Measurements from ENCODE around the gene CFHR5. TPM values are rescaled to one million over a fixed set of nuclear protein-coding genes. Genes with fewer than 3 reads are reported as not detected.
"Not testable (repeated sequence)": the region's sequence is repeated elsewhere in the genome, so short reads cannot be mapped to it uniquely, and the experiment has no call there.

The CFHR5 gene
- total RNA-seq, 1 donor from 2014 or later: not detected

DNA sequence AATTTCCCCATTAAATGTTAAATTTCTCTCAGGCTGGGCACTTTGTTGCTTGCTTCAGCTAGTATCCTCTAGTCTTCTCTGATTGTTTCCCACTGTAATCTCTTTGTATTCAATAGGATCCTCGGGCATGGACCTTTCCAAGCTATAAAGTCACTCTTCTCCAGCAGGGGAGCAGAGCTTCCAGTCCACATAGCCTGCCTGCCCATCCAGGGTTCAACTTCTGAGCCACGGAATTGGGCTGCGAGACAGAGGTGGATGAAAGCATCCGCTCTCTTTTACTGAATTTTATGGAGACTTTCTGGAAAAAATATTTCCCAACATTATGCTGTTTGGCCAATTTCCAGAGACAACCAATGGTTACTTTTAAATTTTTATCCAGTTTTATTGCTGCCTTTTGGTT lies 1.1 kb upstream of the CFHR5 start:
- Histone ChIP-seq H3K4me3 (ENCODE audit: low read length in 3 of 3) (no peak overlapping the region), H3K4me1 (ENCODE audit: control insufficient read depth in 3 of 3, insufficient read depth in 3 of 3, low read length in 3 of 3) (no peaks in the 10 kb centered on the region), H3K27ac (ENCODE audit: low read depth, low read length) (no peak overlapping the region), H3K36me3 (ENCODE audit: control insufficient read depth in 3 of 3, insufficient read depth in 3 of 3, low read length in 3 of 3) (no peaks in the 10 kb centered on the region), H3K9me3 (ENCODE audit: control insufficient read depth in 3 of 3, low read length in 3 of 3) (no peaks in the 10 kb centered on the region), H3K27me3 (ENCODE audit: control insufficient read depth in 3 of 3, insufficient read depth in 3 of 3, low read length in 3 of 3) (no peaks in the 10 kb centered on the region), H3K9ac (ENCODE audit: low read depth in 1 of 3, low read length in 3 of 3) (no peak overlapping the region)

DNA sequence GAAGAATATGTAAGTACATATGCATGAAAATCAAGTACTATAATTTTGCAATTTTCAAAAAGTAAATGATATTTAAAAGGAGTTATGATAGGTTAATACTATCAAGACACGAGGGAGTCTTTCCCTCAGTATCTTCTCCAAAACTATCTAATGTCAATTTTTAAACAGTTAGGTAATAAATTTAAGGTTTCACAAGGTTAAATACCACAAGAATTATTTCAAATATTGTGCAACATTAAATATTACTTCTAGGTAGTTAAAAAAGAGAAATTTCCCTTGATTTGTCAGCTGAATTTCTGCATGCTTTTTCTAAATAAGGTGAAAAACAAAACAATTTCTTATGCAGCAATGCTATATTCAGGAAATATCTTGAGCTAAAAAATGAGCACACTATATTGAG lies 3.5 kb downstream of the CFHR5 start:
- Histone ChIP-seq H3K4me1 (ENCODE audit: control insufficient read depth in 3 of 3, insufficient read depth in 3 of 3, low read length in 3 of 3) (no peaks in the 10 kb centered on the region), H3K9me3 (ENCODE audit: control insufficient read depth in 3 of 3, low read length in 3 of 3) (no peaks in the 10 kb centered on the region), H3K9ac (ENCODE audit: low read depth in 1 of 3, low read length in 3 of 3) (no peak overlapping the region), H3K27me3 (ENCODE audit: control insufficient read depth in 3 of 3, insufficient read depth in 3 of 3, low read length in 3 of 3) (no peaks in the 10 kb centered on the region), H3K36me3 (ENCODE audit: control insufficient read depth in 3 of 3, insufficient read depth in 3 of 3, low read length in 3 of 3) (no peaks in the 10 kb centered on the region), H3K4me3 (ENCODE audit: low read length in 3 of 3) (no peak overlapping the region), H3K27ac (ENCODE audit: low read depth, low read length) (no peak overlapping the region)

DNA sequence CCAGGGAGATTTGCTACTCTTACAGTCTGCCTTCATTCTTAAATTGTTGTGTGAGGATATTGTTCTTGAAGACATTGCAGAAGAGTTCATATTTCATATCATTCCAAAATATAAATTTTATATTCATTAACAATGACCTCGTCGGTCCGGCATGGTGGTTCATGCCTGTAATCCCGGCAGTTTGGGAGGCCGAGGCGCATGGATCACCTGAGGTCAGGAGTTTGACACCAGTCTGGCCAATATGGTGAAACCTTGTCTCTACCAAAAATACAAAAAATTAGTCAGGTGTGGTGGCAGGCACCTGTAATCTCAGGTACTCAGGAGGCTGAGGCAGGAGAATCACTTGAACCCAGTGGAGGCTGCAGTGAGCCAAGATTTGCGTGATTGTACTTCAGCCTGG lies 4.9 kb downstream of the CFHR5 start:
- not testable (repeated sequence) for H3K27ac ChIP-seq (ENCODE audit: low read depth, low read length); H3K4me1 ChIP-seq (ENCODE audit: control insufficient read depth in 3 of 3, insufficient read depth in 3 of 3, low read length in 3 of 3); H3K9me3 ChIP-seq (ENCODE audit: control insufficient read depth in 3 of 3, low read length in 3 of 3); H3K27me3 ChIP-seq (ENCODE audit: control insufficient read depth in 3 of 3, insufficient read depth in 3 of 3, low read length in 3 of 3); H3K9ac ChIP-seq (ENCODE audit: low read depth in 1 of 3, low read length in 3 of 3); H3K4me3 ChIP-seq (ENCODE audit: low read length in 3 of 3); H3K36me3 ChIP-seq (ENCODE audit: control insufficient read depth in 3 of 3, insufficient read depth in 3 of 3, low read length in 3 of 3)

DNA sequence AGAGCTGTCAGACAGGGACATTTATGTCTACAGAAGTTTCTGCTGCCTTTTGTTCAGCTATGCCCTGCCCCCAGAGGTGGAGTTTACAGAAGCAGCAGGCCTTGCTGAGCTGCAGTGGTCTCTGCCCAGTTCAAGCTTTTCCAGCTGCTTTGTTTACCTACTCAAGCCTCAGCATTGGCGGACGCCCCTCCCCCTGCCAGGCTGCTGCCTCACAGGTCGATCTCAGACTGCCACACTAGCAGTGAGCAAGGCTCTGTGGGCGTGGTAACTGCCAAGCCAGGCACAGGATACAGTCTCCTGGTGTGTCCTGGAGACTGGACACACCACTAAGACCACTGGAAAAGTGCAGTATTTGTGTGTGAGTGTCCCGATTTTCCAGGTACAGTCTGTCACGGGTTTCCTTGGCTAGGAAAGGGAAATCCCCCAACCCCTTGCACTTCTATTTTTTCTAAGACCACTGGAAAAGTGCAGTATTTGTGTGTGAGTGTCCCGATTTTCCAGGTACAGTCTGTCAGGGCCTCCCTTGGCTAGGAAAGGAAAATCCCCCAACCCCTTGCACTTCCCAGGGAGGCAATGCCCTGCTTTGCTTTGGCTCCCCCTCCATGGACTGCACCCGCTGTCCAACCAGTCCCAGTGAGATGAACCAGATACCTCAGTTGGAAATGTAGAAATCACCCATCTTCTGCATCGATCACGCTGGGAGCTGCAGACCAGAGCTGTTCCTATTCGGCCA lies 14.7 kb downstream of the CFHR5 start:
- not testable (repeated sequence) for H3K4me3 ChIP-seq (ENCODE audit: low read length in 3 of 3); H3K9ac ChIP-seq (ENCODE audit: low read depth in 1 of 3, low read length in 3 of 3); H3K4me1 ChIP-seq (ENCODE audit: control insufficient read depth in 3 of 3, insufficient read depth in 3 of 3, low read length in 3 of 3); H3K9me3 ChIP-seq (ENCODE audit: control insufficient read depth in 3 of 3, low read length in 3 of 3); H3K27me3 ChIP-seq (ENCODE audit: control insufficient read depth in 3 of 3, insufficient read depth in 3 of 3, low read length in 3 of 3); H3K36me3 ChIP-seq (ENCODE audit: control insufficient read depth in 3 of 3, insufficient read depth in 3 of 3, low read length in 3 of 3); H3K27ac ChIP-seq (ENCODE audit: low read depth, low read length)

DNA sequence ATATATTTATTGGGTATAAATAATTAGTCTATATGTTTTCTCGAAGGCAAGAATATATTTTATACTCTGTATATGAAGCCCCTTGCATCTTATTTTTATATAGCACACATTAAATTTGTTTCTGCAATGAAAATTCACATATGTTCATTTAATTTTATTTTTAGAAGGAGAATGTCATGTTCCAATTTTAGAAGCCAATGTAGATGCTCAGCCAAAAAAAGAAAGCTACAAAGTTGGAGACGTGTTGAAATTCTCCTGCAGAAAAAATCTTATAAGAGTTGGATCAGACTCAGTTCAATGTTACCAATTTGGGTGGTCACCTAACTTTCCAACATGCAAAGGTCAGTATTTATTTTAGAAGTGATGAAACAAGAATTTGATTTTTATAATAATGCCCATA lies 16.6 kb downstream of the CFHR5 start:
- Histone ChIP-seq H3K4me3 (ENCODE audit: low read length in 3 of 3) (no peak overlapping the region), H3K36me3 (ENCODE audit: control insufficient read depth in 3 of 3, insufficient read depth in 3 of 3, low read length in 3 of 3) (no peaks in the 10 kb centered on the region), H3K27me3 (ENCODE audit: control insufficient read depth in 3 of 3, insufficient read depth in 3 of 3, low read length in 3 of 3) (no peaks in the 10 kb centered on the region), H3K4me1 (ENCODE audit: control insufficient read depth in 3 of 3, insufficient read depth in 3 of 3, low read length in 3 of 3) (no peaks in the 10 kb centered on the region), H3K9ac (ENCODE audit: low read depth in 1 of 3, low read length in 3 of 3) (no peak overlapping the region), H3K27ac (ENCODE audit: low read depth, low read length) (no peak overlapping the region), H3K9me3 (ENCODE audit: control insufficient read depth in 3 of 3, low read length in 3 of 3) (no peaks in the 10 kb centered on the region)

GRCh38 chr1:196997423-196997822 lies 20.1 kb downstream of the CFHR5 start:
- Histone ChIP-seq H3K4me3 (ENCODE audit: low read length in 3 of 3) (no peak overlapping the region), H3K4me1 (ENCODE audit: control insufficient read depth in 3 of 3, insufficient read depth in 3 of 3, low read length in 3 of 3) (no peaks in the 10 kb centered on the region), H3K9ac (ENCODE audit: low read depth in 1 of 3, low read length in 3 of 3) (no peak overlapping the region), H3K36me3 (ENCODE audit: control insufficient read depth in 3 of 3, insufficient read depth in 3 of 3, low read length in 3 of 3) (no peaks in the 10 kb centered on the region), H3K27ac (ENCODE audit: low read depth, low read length) (no peak overlapping the region), H3K27me3 (ENCODE audit: control insufficient read depth in 3 of 3, insufficient read depth in 3 of 3, low read length in 3 of 3) (no peaks in the 10 kb centered on the region), H3K9me3 (ENCODE audit: control insufficient read depth in 3 of 3, low read length in 3 of 3) (no peaks in the 10 kb centered on the region)

DNA sequence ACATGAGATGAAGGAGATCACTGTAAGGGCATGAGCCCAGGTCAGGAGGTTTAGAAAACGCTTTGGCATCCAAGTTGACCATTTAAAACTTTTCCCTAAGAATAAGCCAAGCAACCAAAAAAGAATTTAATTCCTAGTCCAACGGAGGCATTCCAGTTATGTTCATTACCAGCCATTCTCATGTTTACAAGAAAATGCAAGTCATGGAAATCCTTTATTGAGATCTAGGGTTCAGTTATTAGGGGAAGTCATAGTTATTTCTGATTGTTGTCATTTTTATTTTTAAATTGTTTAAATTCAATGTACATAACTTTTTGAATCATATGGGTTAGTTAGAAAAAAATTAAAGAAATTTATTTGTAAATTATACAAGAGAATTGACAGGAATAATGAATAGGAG lies 24.5 kb downstream of the CFHR5 start:
- Histone ChIP-seq H3K9me3 (ENCODE audit: control insufficient read depth in 3 of 3, low read length in 3 of 3) (no peaks in the 10 kb centered on the region), H3K4me1 (ENCODE audit: control insufficient read depth in 3 of 3, insufficient read depth in 3 of 3, low read length in 3 of 3) (no peaks in the 10 kb centered on the region), H3K4me3 (ENCODE audit: low read length in 3 of 3) (no peak overlapping the region), H3K27me3 (ENCODE audit: control insufficient read depth in 3 of 3, insufficient read depth in 3 of 3, low read length in 3 of 3) (no peaks in the 10 kb centered on the region), H3K9ac (ENCODE audit: low read depth in 1 of 3, low read length in 3 of 3) (no peak overlapping the region), H3K36me3 (ENCODE audit: control insufficient read depth in 3 of 3, insufficient read depth in 3 of 3, low read length in 3 of 3) (no peaks in the 10 kb centered on the region), H3K27ac (ENCODE audit: low read depth, low read length) (no peak overlapping the region)

- no peaks in the 10 kb centered on the region for H3K4me1 ChIP-seq (ENCODE audit: control insufficient read depth in 3 of 3, insufficient read depth in 3 of 3, low read length in 3 of 3)
- H3K36me3 ChIP-seq (ENCODE audit: control insufficient read depth in 3 of 3, insufficient read depth in 3 of 3, low read length in 3 of 3): no peaks in the 10 kb centered on the region
- no peaks in the 10 kb centered on the region for H3K27me3 ChIP-seq (ENCODE audit: control insufficient read depth in 3 of 3, insufficient read depth in 3 of 3, low read length in 3 of 3)
- no peak overlapping the region for H3K4me3 ChIP-seq (ENCODE audit: low read length in 3 of 3)
- H3K9ac ChIP-seq (ENCODE audit: low read depth in 1 of 3, low read length in 3 of 3): no peak overlapping the region
- H3K9me3 ChIP-seq (ENCODE audit: control insufficient read depth in 3 of 3, low read length in 3 of 3): no peaks in the 10 kb centered on the region
- H3K27ac ChIP-seq (ENCODE audit: low read depth, low read length): no peak overlapping the region
These were observed 25.8 kb downstream of the CFHR5 start for GRCh38 chr1:197003132-197003531.

DNA sequence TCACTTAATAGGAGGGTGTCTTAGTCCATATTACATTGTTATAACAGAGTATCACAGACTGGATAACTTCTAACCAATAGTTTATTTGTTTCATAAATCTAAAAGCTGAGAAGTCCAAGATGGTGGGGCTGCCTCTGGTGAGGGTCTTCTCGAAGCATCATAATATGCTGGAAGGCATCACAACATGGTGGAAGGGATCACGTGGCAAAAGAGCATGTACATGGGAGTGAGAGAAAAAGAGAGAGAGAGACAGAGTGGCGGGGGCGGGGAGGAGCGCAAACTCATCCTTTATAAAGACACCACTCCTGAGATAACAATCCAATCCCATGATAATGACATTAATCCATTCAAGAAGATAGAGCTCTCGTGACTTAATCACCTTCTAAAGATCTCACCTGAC lies 31.5 kb downstream of the CFHR5 start:
- no peak overlapping the region for H3K27ac ChIP-seq (ENCODE audit: low read depth, low read length)
- no peak overlapping the region for H3K9ac ChIP-seq (ENCODE audit: low read depth in 1 of 3, low read length in 3 of 3)
- H3K27me3 ChIP-seq (ENCODE audit: control insufficient read depth in 3 of 3, insufficient read depth in 3 of 3, low read length in 3 of 3): no peaks in the 10 kb centered on the region
- H3K36me3 ChIP-seq (ENCODE audit: control insufficient read depth in 3 of 3, insufficient read depth in 3 of 3, low read length in 3 of 3): no peaks in the 10 kb centered on the region
- no peaks in the 10 kb centered on the region for H3K9me3 ChIP-seq (ENCODE audit: control insufficient read depth in 3 of 3, low read length in 3 of 3)
- no peak overlapping the region for H3K4me3 ChIP-seq (ENCODE audit: low read length in 3 of 3)
- no peaks in the 10 kb centered on the region for H3K4me1 ChIP-seq (ENCODE audit: control insufficient read depth in 3 of 3, insufficient read depth in 3 of 3, low read length in 3 of 3)

DNA sequence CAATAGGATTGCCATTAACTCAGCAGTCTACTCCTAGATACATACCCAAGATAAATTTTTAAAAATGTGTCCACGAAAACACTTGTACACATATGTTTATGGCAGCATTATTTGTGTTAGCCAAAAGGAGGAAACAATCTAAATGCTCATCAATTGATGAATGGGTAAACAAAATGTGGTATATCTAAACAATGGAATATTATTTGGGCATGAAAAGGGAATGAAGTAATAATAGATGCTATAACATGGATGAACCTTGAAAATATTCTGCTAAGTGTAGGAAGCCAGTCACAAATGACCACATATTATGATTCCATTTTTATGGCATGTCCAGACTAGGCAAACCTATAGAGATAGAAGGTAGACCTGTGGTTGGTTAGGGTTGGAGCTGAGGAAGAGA lies 34.3 kb downstream of the CFHR5 start:
- no peaks in the 10 kb centered on the region for H3K36me3 ChIP-seq (ENCODE audit: control insufficient read depth in 3 of 3, insufficient read depth in 3 of 3, low read length in 3 of 3)
- H3K4me1 ChIP-seq (ENCODE audit: control insufficient read depth in 3 of 3, insufficient read depth in 3 of 3, low read length in 3 of 3): no peaks in the 10 kb centered on the region
- H3K9me3 ChIP-seq (ENCODE audit: control insufficient read depth in 3 of 3, low read length in 3 of 3): no peaks in the 10 kb centered on the region
- H3K9ac ChIP-seq (ENCODE audit: low read depth in 1 of 3, low read length in 3 of 3): no peak overlapping the region
- H3K27me3 ChIP-seq (ENCODE audit: control insufficient read depth in 3 of 3, insufficient read depth in 3 of 3, low read length in 3 of 3): no peaks in the 10 kb centered on the region
- H3K4me3 ChIP-seq (ENCODE audit: low read length in 3 of 3): no peak overlapping the region
- no peak overlapping the region for H3K27ac ChIP-seq (ENCODE audit: low read depth, low read length)
